ENCODE measurements around the gene SESN3. TPM values are rescaled to one million over a fixed set of nuclear protein-coding genes. Genes with fewer than 3 reads are reported as not detected.

Gene SESN3
- total RNA-seq, 1 donor from 2014 or later = 8.1 TPM

DNA sequence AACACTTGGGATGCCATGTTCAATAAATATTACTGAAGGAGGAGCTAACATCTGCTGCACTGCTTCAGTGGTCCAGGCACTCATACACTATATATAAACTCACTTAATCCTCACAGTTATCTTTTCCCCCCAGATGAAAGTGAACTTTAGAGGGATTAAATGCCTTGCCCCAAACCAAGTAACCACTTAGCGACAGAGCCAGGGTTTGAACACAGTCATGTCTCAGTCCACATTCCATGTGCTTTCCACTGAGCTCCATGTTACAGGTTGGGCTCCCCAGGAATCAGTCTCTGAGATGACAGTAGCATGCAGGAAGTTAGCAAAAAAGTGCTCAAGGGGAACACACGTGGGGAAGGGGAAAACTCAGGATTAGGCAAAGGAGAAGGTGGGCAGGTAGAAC lies 82.1 kb downstream of the SESN3 start:
- intact Hi-C loops (cut with micrococcal nuclease) = loop anchor here (5.0 to 10.0 kb wide), 2 partner anchors 54 to 82 kb away; partner anchors contain the start of gene SRSF8
- DNase-seq = no peak
- H3K4me3 ChIP-seq = no peak overlapping the region
- TF ChIP-seq, protein P1, sequence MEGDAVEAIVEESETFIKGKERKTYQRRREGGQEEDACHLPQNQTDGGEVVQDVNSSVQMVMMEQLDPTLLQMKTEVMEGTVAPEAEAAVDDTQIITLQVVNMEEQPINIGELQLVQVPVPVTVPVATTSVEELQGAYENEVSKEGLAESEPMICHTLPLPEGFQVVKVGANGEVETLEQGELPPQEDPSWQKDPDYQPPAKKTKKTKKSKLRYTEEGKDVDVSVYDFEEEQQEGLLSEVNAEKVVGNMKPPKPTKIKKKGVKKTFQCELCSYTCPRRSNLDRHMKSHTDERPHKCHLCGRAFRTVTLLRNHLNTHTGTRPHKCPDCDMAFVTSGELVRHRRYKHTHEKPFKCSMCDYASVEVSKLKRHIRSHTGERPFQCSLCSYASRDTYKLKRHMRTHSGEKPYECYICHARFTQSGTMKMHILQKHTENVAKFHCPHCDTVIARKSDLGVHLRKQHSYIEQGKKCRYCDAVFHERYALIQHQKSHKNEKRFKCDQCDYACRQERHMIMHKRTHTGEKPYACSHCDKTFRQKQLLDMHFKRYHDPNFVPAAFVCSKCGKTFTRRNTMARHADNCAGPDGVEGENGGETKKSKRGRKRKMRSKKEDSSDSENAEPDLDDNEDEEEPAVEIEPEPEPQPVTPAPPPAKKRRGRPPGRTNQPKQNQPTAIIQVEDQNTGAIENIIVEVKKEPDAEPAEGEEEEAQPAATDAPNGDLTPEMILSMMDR (IDR thresholded peaks at IDR 0.05; ENCODE audit: borderline replicate concordance) = no peak
- peak overlapping the region; percentile 94 for H3K27ac ChIP-seq (replicated peaks)
- no peaks in the 10 kb centered on the region for H3K27me3 ChIP-seq (ENCODE audit: low read depth)
- no peaks in the 10 kb centered on the region for H3K36me3 ChIP-seq
- peaks cover 43% of the 10 kb centered on the region for H3K4me1 ChIP-seq
- H3K9me3 ChIP-seq (replicated peaks) = no peaks in the 10 kb centered on the region

DNA sequence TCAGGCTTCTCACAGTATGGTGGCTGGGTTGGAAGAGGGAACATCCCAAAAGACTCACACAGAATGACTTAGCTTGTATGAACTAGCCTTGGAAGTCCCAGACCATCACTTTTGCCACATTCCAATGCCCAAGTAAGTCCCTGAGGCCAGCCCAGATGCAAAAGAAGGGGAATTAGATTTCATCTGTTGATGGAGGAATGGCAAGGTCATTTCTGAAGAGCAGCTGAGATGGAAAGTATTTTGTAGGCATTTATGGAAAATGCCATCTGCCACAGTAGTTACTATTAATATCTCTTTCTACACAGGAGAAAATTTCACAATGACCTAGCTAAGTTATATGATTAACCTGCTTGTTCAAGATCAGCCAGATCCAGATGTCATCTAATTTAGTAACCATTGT lies 82.6 kb downstream of the SESN3 start:
- intact Hi-C loops (cut with micrococcal nuclease) = loop anchor here (5.0 to 10.0 kb wide), 2 partner anchors 54 to 81 kb away; partner anchors contain the start of gene SRSF8
- Histone ChIP-seq H3K27ac (replicated peaks) (peak overlapping the region; percentile 1), H3K36me3 (no peaks in the 10 kb centered on the region), H3K4me3 (no peak overlapping the region), H3K4me1 (peaks cover 39% of the 10 kb centered on the region), H3K9me3 (replicated peaks) (no peaks in the 10 kb centered on the region), H3K27me3 (ENCODE audit: low read depth) (no peaks in the 10 kb centered on the region)
- DNase-seq = no peak
- TF ChIP-seq, protein P1 (IDR thresholded peaks at IDR 0.05; ENCODE audit: borderline replicate concordance) = no peak

DNA sequence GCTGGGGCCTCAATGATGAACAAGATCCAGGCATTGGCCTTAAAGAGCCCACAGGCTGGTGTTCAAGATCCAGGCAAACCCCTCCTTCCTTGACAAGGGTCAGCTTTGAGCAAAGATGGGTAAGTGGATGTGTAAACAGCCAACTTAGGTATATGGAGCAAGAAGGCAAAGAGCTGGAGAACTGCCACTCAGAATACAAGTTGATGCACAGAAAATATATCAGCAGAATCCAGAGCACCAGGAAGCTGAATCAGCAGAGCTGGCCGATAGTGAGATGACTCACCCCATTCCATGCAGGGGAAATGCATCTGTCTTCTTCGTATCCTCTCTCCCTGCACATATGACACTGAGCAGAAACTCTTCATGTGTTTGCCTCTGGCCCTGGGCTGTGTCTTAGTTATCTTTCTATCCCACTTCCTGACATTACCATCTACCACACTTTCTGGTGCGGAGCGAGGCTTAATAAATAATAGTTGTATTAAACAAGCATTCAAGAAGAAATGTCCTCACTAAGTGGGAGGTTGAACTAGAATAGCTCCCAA lies 83.6 kb downstream of the SESN3 start:
- no peak for DNase-seq
- no peak overlapping the region for H3K4me3 ChIP-seq
- peak overlapping the region; percentile 6 for H3K27ac ChIP-seq (replicated peaks)
- no peaks in the 10 kb centered on the region for H3K9me3 ChIP-seq (replicated peaks)
- no peaks in the 10 kb centered on the region for H3K27me3 ChIP-seq (ENCODE audit: low read depth)
- H3K4me1 ChIP-seq = peaks cover 35% of the 10 kb centered on the region
- TF ChIP-seq, protein P1 (IDR thresholded peaks at IDR 0.05; ENCODE audit: borderline replicate concordance) = no peak
- no peaks in the 10 kb centered on the region for H3K36me3 ChIP-seq
- intact Hi-C loops (cut with micrococcal nuclease) = loop anchor here (5.0 to 10.0 kb wide), 2 partner anchors 53 to 80 kb away; partner anchors contain the start of gene SRSF8

DNA sequence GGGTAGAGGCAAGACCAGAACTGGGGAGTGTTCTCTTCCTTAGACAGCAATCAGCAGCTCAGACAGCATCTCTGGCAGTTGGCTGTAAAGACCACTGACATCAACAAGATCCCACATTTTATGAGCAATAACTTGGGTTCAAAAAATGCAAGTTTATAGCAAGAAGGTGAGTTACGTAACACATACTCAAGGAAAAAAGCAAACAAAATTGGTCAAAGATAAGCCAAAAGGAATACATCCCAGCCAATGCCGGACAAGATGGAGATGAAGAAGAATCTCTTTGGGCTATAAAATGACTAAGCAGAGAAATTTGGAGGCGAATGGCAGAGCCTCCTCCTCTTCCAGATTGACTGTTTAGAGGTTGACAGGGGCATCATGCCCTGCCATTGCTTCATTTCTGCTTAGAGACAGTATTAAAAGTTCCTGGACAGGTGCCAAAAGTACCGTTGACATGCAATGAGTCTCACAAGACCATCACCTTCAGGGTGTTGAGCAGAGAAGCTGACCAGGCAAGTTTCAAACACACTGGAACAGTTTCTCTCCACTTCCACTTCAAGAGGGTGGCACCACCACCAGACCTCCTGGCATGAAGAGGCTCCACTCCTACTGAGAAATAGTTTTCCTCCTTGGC lies 85.5 kb downstream of the SESN3 start:
- DNase-seq = no peak
- H3K4me1 ChIP-seq = peaks cover 22% of the 10 kb centered on the region
- TF ChIP-seq, protein P1 (IDR thresholded peaks at IDR 0.05; ENCODE audit: borderline replicate concordance) = no peak
- H3K27ac ChIP-seq (replicated peaks) = no peak overlapping the region
- H3K9me3 ChIP-seq (replicated peaks) = no peaks in the 10 kb centered on the region
- intact Hi-C loops (cut with micrococcal nuclease) = loop anchor here (5.0 to 10.0 kb wide), 2 partner anchors 51 to 78 kb away; partner anchors contain the start of gene SRSF8
- no peaks in the 10 kb centered on the region for H3K27me3 ChIP-seq (ENCODE audit: low read depth)
- no peak overlapping the region for H3K4me3 ChIP-seq
- no peaks in the 10 kb centered on the region for H3K36me3 ChIP-seq

DNA sequence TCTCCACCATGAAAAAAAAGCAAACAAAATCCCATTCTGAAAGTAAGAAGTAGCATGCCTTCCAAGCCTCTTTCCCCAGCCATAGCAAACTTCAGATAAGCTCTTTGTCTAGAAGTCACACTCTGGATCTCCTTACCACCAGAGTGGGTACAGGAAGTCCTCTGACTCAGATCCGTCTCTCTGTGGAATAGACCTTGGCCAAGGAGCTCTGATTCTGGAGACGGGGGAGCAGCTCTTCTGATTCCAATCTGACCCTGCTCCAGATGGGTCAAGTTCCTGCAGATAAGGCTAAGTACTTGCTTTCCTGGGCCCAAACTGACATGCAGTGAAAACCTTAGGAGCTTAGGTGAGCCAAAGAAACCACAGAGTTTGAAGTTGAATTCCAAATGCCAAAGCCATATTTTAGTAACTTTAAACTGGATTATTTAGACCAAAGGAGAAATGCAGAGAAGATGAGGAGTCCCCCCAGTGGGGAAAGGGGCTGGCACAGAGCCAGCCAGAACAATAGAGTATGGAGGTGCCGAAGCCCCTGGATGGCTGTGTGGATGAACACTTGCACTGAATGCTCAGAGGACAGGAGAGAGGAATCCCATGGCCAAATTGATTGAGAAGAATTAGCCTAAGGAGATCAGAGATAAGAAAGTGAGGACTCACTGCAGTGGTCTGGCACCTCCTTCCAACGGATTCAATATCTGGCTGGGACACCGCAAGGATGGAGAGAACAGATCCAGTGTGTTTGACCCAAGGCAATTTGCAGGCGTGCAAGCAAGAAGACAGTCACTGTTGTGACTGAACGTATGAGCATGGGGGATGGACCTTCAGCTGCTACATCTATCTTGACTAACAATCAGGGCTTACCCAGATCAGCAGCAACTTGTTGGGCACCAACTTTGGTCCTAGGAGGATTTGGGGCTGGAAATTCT lies 86.4 kb downstream of the SESN3 start:
- Histone ChIP-seq H3K27me3 (ENCODE audit: low read depth) (no peaks in the 10 kb centered on the region), H3K36me3 (no peaks in the 10 kb centered on the region), H3K27ac (replicated peaks) (no peak overlapping the region), H3K4me3 (no peak overlapping the region), H3K4me1 (peaks cover 14% of the 10 kb centered on the region), H3K9me3 (replicated peaks) (no peaks in the 10 kb centered on the region)
- DNase-seq = no peak
- intact Hi-C loops (cut with micrococcal nuclease) = loop anchor here (5.0 to 10.0 kb wide), 2 partner anchors 50 to 77 kb away; partner anchors contain the start of gene SRSF8
- TF ChIP-seq, protein P1 (IDR thresholded peaks at IDR 0.05; ENCODE audit: borderline replicate concordance) = no peak
